GM19025 (cell line): ENCODE data around the gene SOX5.
"Not testable (repeated sequence)": the region's sequence is repeated elsewhere in the genome, so short reads cannot be mapped to it uniquely, and the experiment has no call there.

ENCODE experiments used
- ATAC-seq: cut with Tn5 transposase; IDR thresholded peaks from one replicate; pipeline ENCODE4 v1.9.1; 2021; ENCODE audit warnings: mild to moderate bottlenecking, low read depth, moderate library complexity; ENCODE audit not compliant: unreplicated experiment

The SOX5 gene

GRCh38 chr12:23519444-23519843 lies 430.0 kb downstream of the SOX5 start:
- not testable (repeated sequence) for ATAC-seq

DNA sequence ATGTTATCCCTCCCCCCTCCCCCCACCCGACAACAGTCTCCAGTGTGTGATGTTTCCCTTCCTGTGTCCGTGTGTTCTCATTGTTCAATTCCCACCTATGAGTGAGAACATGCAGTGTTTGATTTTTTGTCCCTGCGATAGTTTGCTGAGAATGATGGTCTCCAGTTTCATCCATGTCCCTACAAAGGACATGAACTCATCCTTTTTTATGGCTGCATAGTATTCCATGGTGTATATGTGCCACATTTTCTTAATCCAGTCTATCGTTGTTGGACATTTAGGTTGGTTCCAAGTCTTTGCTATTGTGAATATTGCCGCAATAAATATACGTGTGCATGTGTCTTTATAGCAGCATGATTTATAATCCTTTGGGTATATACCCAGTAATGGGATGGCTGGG lies 433.7 kb downstream of the SOX5 start:
- ATAC-seq: not testable (repeated sequence)

DNA sequence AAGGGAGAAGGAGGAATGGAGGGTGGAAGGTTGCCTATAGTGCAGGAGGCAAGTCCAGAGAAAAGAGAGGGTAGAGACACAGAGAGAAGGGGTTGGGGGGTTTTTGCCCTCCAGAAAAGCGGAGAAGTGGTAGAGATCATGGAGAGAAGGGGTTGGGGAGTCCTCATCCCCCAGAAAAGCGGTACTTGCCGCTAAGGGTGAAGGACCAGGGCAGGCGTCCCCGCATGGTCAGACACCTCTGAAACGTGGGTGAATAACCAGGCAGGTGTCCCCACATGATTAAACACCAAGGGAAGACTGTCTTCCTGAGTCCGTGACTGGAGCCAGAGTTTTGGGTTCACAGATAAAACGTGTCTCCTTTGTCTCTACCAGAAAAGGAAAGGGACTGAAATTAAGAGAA lies 439.0 kb downstream of the SOX5 start:
- ATAC-seq: no peak

GRCh38 chr12:23509832-23510231 lies 439.6 kb downstream of the SOX5 start:
- ATAC-seq: not testable (repeated sequence)

DNA sequence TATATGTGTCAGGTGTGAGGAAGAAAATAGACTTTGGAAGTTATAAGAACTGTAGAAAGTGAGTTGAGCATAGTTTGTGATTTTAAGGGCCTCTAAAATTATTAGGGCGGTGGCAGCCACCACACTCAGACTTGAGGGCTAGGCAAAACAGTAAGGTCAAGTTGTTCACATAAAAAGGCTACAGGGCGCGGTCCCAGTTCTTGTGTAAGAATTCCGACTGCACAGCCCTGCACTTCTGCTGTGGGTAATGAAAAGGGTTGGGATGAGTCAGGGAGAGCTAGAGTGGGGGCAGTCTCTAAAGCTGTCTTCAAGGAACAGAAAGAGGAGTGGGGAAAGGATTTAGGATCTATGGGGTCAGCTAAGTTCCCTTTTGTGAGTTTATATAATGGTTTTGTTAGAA lies 441.7 kb downstream of the SOX5 start:
- ATAC-seq: not testable (repeated sequence)

- ATAC-seq: not testable (repeated sequence)
Observed at GRCh38 chr12:23505736-23506135, 443.7 kb downstream of the SOX5 start.

DNA sequence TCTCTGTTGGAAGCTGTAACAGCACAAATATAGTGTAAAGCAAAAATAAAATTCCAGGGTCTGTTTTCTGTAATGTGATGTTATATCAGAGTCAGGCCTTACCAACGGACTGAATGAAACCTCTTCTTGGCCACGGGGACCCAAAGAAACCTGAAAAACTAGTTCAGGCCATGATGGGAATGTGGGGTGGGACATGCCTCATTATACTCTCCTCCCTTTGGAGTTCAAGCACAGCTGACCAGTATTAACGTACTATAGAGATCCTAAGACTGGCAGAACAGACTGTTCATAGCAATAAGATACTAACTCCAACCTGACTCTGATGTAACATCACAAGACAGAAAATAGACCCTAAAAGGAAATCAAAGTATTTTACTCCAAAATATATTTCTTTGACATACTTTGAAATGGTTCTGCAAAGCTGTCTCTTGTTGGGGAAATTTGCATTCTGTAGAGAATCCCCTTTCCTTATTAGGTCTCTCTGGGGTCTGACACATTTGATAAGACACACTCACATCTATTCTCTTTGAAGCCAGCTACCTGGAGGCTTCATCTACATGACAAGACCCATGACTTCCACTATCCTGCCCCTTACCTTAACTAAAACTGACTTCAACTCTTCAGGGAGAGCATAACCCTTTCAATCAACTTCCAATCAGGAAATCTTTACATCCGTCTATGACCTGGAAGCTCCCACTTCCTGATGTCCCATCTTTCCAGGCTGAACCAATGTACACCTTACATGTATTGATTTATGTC lies 444.6 kb downstream of the SOX5 start:
- ATAC-seq: no peak

GRCh38 chr12:23504043-23504442 lies 445.4 kb downstream of the SOX5 start:
- no peak for ATAC-seq

GRCh38 chr12:23503544-23503943 lies 445.9 kb downstream of the SOX5 start:
- no peak for ATAC-seq

DNA sequence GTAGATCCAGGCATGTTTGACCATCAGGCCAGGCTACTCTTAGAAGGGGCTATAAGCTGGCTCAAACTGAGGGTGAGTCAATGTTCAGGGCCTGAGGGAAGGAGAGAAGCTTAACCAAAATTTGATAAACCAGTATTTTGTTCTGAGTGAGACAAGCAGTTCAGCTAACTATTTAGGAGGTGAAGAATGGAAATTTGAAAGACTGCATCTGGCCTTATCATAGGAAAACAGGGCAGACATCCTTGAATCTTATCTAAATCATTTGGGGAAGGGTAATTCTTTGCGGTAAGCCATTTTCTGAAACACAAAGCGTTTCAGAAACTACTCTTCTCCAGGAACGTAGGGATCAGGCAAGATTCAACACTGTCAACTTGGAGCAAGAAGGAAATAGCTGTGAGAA lies 447.2 kb downstream of the SOX5 start:
- no peak for ATAC-seq

DNA sequence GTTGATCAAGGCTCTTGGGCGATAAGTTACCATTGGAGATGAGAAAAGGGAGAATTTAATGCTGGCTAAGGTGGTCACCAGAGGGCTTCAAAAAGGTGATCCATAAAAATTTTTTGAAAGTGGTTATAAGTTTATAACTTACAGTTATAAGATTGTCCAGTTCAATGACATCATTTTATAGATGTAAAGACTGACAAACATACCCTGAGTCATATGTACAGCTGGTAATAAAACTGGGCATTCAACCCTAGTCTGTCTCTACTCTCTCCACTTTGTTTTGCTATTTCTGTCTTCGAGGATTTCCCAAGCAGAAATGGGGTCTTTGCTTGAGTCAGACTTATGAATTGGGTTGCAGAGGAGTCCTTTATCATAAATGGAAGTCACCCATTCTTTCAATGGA lies 454.0 kb downstream of the SOX5 start:
- no peak for ATAC-seq

DNA sequence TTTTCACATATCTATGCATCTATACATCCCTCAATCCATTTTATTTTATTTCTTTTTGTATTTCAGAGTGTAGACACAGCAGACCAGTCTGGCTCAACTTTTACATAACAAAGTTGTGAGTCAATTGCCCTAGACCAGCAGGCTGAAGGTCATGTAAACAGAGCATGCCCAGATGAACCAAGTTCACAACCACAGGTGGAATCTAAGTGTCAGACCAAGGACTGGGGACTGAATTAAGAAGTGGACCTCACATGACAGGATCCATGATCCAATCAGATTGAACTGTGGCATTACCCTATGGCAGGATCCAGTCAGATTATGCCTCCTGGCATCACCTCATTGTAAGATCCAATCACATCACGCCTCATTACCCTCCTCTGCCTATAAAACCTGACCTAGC lies 455.8 kb downstream of the SOX5 start:
- no peak for ATAC-seq

DNA sequence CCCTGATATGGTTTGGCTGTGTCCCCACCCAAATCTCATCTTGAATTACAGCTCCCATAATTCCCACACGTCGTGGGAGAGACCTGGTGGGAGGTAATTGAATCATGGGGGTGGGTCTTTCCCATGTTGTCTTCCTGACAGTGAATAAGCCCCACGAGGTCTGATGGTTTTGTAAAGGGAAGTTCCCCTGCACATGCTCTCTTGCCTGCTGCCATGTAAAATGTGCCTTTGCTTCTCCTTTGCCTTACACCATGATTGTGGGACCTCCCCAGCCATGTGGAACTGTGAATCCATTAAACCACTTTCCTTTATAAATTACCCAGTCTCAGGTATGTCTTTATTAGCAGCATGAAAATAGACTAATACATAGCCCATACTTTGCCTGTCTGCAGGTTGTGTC lies 458.4 kb downstream of the SOX5 start:
- ATAC-seq: not testable (repeated sequence)

DNA sequence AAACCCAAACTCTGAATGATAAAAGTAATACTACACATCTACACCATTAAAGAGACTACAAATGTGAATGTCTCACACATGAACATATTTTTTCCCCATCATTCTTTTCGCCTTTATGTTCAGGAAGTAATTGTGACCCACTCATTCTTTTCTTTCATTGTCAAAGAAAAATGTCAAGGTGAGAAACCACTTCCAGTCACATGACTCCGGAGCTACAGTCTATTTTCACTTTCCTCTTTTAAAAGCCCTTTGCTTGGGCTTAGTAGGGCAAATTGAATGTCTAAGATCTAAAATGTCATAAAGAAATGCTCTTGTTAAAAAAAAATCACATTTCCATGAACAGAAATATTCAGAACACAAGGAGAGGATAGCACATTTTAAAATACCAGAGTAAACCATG lies 461.3 kb downstream of the SOX5 start:
- no peak for ATAC-seq

DNA sequence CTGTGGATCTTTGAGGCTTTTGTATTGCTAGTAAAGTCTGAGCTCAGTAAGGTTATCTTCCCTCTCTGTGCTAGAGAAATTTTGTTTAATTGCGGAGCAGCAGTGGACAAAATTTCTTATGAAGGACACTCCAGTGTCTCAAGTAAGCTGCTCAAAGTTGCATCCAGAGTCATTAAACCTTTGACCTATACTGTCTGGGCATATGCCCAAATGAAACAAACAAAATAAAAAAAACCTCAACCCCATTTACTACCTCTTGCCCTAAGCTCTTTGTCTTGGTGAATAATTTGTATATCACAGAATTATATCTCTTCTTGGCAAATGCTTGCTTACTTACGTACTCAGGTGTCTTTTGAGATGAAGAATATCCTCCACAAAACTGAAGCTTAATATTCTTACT lies 465.2 kb downstream of the SOX5 start:
- ATAC-seq: no peak

DNA sequence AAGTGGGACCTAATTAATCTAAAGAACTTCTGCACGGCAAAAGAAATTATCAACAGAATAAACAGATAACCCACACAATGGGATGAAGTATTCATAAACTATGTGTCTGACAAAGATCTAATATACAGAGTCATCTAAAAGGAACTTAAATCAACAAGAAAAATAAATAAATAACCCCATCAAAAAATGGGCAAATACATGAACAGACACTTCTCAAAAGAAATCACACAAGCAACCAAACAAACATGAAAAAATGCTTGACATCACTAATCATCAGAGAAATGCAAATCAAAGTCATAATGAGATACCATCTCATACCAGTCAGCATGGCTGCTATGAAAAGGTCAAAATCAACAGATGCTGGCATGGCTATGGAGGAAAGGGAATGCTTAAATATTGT lies 466.9 kb downstream of the SOX5 start:
- ATAC-seq: no peak
